ENCODE results near the gene CEBPB. TPM values are rescaled to one million over a fixed set of nuclear protein-coding genes. Genes with fewer than 3 reads are reported as not detected.

CEBPB gene
- total RNA-seq, 3 donors from 2014 or later, result 32.8 to 36.6 (median 35.2) TPM

DNA sequence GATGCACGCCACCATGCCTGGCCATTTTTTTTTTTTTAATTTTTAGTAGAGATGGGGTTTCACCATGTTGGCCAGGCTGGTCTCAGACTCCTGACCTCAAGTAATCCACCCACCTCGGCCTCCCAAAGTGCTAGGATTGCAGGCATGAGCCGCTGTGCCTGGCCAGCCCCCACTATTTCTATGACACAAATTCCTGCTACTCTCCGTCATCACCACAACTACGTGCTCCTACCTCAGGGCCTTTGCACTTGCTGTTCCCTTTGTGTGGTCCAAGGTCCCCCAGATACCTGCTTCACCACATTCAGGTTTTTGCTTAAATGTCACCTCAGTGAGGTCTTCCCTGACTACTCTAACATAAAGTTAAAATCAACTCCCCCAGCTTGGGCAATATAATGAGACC, 5.2 kb upstream of the CEBPB start:
- peaks cover 14% of the 10 kb centered on the region for H3K27me3 Mint-ChIP-seq (ENCODE audit: low read depth)
- DNase-seq (no peak), ATAC-seq (no peak)
- no peaks in the 10 kb centered on the region for H3K9me3 Mint-ChIP-seq
- no peak overlapping the region for H3K4me3 Mint-ChIP-seq
- no peaks in the 10 kb centered on the region for H3K36me3 Mint-ChIP-seq (ENCODE audit: insufficient read depth)
- H3K4me1 Mint-ChIP-seq (ENCODE audit: low read depth), result no peaks in the 10 kb centered on the region

DNA sequence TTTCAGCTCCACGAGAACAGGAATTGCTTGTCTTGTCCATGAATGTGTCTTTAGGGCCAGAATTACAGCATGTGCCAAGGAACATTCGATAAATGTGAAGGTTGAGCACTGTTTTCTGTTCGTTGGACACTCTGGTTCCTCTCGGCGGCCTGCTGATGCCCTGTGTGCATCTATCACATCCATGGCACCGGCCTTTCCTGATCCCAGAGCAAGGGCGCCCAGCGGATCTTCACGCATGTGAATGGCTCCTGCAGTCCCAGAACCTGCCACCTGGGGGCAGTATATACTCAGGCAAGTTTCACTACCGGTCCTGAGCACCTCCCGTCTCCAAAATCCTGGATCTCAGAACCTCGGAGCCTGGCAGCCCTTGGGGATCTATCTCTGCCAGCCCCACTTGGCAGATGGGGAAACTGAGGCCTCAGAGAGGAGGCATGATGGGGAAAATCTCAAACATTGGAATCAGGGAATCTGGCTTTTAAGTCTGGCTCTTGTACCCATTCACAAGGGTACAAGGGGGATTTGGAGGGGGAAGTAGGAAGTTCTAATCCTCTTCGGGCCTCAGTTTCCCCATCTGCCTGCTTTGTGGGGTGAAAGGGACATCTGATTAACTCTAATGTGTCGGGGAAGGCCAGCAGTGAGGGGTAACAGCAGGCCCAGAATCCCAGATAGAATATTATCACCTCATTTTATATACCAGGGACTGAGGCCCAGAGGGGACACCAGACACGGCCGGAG, 4.3 kb upstream of the CEBPB start:
- Mint-ChIP-seq H3K36me3 (ENCODE audit: insufficient read depth) (no peaks in the 10 kb centered on the region), H3K4me3 (no peak overlapping the region), H3K4me1 (ENCODE audit: low read depth) (no peaks in the 10 kb centered on the region), H3K27me3 (ENCODE audit: low read depth) (peaks cover 14% of the 10 kb centered on the region), H3K9me3 (no peaks in the 10 kb centered on the region)
- DNase-seq (peak; percentile 93), ATAC-seq (peak in 1 of 2 donors; percentile 11)

DNA sequence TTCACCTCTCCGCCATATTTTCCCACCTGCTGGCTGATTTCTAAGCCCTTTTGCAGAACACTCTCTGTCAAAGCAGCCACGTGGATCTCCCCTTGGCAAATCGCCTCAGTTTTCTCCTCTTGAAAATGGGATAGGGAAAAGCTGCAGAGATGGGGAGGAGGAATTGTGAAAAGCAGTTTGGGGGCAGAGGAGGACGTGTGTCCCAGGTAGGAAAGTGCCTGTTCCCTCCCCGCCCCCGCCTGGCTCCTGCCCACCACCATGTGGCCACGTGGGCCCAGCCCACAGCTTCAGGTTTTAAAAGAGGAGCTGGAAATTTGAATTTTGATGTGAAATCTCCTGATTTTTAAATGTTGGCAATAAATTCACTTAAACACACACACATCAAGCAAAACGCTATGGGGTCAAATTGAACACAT, 3.6 kb upstream of the CEBPB start:
- DNase-seq, result no peak
- H3K36me3 Mint-ChIP-seq (ENCODE audit: insufficient read depth), result no peaks in the 10 kb centered on the region
- no peaks in the 10 kb centered on the region for H3K9me3 Mint-ChIP-seq
- H3K4me3 Mint-ChIP-seq, result no peak overlapping the region
- ATAC-seq, result no peak
- H3K27me3 Mint-ChIP-seq (ENCODE audit: low read depth), result peaks cover 14% of the 10 kb centered on the region
- H3K4me1 Mint-ChIP-seq (ENCODE audit: low read depth), result no peaks in the 10 kb centered on the region

DNA sequence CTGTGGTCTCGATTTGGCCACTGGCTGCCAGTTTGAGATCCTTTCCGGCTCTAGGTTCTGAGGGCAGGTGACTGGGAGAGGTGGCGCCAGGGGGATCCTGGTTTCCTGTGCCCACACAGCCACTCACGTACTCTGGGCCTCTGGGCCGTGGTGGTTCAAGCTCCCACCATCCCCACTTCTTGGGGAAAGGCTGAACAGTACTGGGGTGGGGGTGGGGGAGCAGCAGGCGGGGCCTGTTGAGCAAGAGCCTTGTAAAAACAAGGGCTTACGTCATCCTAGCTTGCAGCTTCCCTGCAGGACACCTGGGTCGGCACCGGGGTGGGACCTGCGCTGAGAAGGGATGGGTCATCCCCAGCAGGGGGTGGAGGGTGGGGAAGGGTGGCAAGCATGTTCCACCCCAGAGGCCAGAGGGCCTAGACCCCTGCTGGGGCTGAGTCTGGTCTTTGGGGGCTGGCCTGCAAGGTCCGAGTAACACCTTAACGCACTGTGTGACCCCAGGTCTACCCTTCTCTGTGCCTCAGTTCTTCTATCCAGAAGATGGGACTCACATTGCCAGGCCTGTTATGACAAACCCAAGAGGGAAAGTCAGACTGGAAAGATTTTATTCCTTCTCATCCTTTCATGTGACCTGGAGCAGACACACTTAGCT, 3.1 kb upstream of the CEBPB start:
- Mint-ChIP-seq H3K4me1 (ENCODE audit: low read depth) (peaks cover 4% of the 10 kb centered on the region), H3K27me3 (ENCODE audit: low read depth) (peaks cover 14% of the 10 kb centered on the region), H3K9me3 (no peaks in the 10 kb centered on the region), H3K36me3 (ENCODE audit: insufficient read depth) (no peaks in the 10 kb centered on the region), H3K4me3 (no peak overlapping the region)
- DNase-seq, result no peak
- ATAC-seq, result no peak

DNA sequence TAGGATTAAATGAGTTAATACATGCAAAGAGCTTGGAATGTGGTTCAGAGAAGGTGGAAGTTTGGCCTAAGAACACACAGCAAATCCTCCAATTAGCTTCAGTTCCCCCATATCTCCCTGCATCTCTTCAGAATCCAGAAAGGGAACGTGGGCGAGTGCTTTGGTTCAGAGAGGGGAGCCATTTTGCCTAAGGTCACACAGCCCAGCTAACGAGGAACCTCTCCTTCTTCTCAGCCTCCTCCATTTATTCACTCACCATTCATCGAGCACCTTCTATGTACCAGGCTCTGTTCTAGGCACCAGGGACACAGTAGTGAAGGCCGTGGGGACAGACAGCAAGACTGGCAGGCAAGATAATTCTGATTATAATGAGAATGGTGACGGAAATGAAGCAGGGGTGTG, 2.3 kb upstream of the CEBPB start:
- Mint-ChIP-seq H3K4me1 (ENCODE audit: low read depth) (peaks cover 11% of the 10 kb centered on the region), H3K4me3 (no peak overlapping the region), H3K36me3 (ENCODE audit: insufficient read depth) (peaks cover 5% of the 10 kb centered on the region), H3K9me3 (no peaks in the 10 kb centered on the region), H3K27me3 (ENCODE audit: low read depth) (peaks cover 14% of the 10 kb centered on the region)
- DNase-seq, result no peak
- ATAC-seq, result no peak

DNA sequence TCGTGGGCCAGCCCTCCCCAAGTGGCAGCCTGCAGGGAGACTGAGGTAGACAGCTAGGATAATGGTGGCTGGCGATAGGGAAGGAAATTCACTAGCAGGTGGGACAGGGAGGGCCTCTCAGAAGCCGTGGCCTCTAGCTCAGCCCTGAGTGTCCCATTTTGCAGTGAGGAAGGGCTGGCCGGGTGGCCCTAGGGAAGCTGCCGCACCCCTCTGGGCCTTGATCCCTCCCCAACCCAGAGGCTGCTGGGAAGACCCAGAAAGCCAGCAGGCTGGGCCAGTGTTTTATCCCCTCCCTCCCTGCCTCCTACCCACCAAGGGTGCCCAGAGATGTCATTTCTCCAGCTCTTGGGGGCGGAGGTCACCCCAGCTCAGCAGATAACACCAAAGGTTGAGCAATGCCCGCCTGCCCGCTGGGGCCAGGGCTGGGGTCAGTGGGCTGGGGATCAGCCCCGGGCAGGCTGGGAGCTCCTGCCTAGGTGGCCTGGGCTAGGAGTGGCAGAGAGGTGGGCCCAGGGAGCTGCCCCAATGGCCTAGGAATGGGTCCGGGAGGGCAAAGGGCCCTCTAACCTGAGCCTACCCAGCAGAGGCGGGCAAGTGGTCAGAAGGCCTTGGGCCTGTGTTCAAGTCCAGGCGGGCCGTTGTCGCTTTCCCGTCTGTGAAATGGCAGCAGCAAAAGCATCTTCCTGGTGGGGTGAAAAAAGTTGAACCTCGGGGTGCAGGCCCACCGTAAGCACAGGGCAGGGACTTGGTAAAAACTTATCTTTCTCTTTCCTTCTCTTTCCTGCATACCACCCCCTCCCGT, 1.6 kb upstream of the CEBPB start:
- no peak for DNase-seq
- H3K4me3 Mint-ChIP-seq, result peak overlapping the region; percentile 40
- no peak for ATAC-seq
- H3K36me3 Mint-ChIP-seq (ENCODE audit: insufficient read depth), result peaks cover 5% of the 10 kb centered on the region
- peaks cover 17% of the 10 kb centered on the region for H3K4me1 Mint-ChIP-seq (ENCODE audit: low read depth)
- H3K9me3 Mint-ChIP-seq, result no peaks in the 10 kb centered on the region
- peaks cover 11% of the 10 kb centered on the region for H3K27me3 Mint-ChIP-seq (ENCODE audit: low read depth)

DNA sequence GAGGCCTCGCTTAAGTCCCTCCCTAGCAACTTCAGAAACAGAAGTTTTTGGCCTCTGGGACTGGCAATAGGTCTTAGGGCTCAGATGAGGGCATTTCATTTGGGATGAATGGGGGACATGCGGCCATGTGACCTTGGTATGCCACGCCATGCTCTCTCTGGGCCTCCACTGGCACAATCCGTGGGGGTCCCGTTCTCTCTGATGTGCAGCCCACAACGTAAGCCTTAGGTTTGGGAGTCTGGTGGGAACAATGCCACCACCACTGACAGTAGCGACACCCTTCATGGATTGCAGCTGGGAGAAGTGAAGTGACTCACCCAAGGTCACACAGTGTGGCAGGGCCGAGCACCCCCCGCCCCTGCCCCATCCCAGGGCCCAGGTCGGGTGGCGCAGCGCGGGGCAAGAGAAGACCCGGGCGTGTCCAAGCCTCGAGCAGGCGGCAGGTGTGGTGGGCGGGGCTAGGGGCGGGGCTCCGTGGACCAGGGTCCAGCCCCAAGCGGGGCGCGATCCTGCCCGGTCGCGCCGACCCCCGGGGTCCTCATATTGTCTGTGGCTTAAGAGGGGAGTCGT, 864 bp upstream of the CEBPB start:
- Mint-ChIP-seq H3K36me3 (ENCODE audit: insufficient read depth) (peaks cover 5% of the 10 kb centered on the region), H3K4me1 (ENCODE audit: low read depth) (peaks cover 21% of the 10 kb centered on the region), H3K4me3 (peak overlapping the region; percentile 58), H3K9me3 (no peaks in the 10 kb centered on the region), H3K27me3 (ENCODE audit: low read depth) (peaks cover 8% of the 10 kb centered on the region)
- ATAC-seq (no peak), DNase-seq (peak; percentile 30)

DNA sequence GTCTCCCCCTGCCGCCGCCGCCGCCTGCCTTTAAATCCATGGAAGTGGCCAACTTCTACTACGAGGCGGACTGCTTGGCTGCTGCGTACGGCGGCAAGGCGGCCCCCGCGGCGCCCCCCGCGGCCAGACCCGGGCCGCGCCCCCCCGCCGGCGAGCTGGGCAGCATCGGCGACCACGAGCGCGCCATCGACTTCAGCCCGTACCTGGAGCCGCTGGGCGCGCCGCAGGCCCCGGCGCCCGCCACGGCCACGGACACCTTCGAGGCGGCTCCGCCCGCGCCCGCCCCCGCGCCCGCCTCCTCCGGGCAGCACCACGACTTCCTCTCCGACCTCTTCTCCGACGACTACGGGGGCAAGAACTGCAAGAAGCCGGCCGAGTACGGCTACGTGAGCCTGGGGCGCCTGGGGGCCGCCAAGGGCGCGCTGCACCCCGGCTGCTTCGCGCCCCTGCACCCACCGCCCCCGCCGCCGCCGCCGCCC, 474 bp downstream of the CEBPB start:
- H3K27me3 Mint-ChIP-seq (ENCODE audit: low read depth), result peaks cover 1% of the 10 kb centered on the region
- DNase-seq (peak; percentile 58), ATAC-seq (peak; percentile 19 to 22)
- H3K4me1 Mint-ChIP-seq (ENCODE audit: low read depth), result peaks cover 26% of the 10 kb centered on the region
- H3K4me3 Mint-ChIP-seq, result peak overlapping the region; percentile 75
- no peaks in the 10 kb centered on the region for H3K9me3 Mint-ChIP-seq
- H3K36me3 Mint-ChIP-seq (ENCODE audit: insufficient read depth), result peaks cover 7% of the 10 kb centered on the region

DNA sequence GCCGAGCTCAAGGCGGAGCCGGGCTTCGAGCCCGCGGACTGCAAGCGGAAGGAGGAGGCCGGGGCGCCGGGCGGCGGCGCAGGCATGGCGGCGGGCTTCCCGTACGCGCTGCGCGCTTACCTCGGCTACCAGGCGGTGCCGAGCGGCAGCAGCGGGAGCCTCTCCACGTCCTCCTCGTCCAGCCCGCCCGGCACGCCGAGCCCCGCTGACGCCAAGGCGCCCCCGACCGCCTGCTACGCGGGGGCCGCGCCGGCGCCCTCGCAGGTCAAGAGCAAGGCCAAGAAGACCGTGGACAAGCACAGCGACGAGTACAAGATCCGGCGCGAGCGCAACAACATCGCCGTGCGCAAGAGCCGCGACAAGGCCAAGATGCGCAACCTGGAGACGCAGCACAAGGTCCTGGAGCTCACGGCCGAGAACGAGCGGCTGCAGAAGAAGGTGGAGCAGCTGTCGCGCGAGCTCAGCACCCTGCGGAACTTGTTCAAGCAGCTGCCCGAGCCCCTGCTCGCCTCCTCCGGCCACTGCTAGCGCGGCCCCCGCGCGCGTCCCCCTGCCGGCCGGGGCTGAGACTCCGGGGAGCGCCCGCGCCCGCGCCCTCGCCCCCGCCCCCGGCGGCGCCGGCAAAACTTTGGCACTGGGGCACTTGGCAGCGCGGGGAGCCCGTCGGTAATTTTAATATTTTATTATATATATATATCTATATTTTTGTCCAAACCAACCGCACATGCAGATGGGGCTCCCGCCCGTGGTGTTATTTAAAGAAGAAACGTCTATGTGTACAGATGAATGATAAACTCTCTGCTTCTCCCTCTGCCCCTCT, 1.1 kb downstream of the CEBPB start:
- ATAC-seq, result peak; percentile 46 to 51
- Mint-ChIP-seq H3K27me3 (ENCODE audit: low read depth) (no peaks in the 10 kb centered on the region), H3K4me3 (peak overlapping the region; percentile 92), H3K36me3 (ENCODE audit: insufficient read depth) (peaks cover 7% of the 10 kb centered on the region), H3K9me3 (no peaks in the 10 kb centered on the region), H3K4me1 (ENCODE audit: low read depth) (peaks cover 26% of the 10 kb centered on the region)
- peak; percentile 55 for DNase-seq

DNA sequence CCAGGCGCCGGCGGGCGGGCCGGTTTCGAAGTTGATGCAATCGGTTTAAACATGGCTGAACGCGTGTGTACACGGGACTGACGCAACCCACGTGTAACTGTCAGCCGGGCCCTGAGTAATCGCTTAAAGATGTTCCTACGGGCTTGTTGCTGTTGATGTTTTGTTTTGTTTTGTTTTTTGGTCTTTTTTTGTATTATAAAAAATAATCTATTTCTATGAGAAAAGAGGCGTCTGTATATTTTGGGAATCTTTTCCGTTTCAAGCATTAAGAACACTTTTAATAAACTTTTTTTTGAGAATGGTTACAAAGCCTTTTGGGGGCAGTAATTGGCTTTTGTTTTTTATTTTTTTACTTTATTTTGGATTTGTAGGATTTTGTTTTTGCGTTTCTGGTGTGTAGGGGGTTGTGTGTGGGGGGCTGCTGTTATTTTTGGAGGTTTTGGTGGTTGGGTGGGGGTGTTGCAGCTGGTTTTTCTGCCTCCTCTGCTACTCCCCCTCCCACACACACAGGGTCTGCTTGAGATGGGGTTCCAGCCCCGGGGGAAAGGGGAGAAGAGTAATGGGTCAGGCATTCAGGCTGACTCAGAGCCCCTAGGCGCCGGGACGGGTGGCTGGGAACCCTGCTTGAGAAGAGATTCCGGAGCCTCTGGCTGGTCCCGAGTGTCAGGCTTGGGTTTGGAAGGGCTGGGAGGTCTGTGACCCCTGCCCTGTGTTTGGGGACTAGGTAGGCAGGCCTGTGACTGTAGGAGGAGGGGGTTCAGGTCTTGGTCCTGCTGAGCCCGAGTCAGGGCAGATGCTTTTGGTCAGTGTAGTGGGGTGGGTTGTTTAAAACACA, 2.0 kb downstream of the CEBPB start:
- no peaks in the 10 kb centered on the region for H3K9me3 Mint-ChIP-seq
- H3K36me3 Mint-ChIP-seq (ENCODE audit: insufficient read depth), result peaks cover 7% of the 10 kb centered on the region
- DNase-seq (peak; percentile 82), ATAC-seq (peak; percentile 49 to 53)
- no peaks in the 10 kb centered on the region for H3K27me3 Mint-ChIP-seq (ENCODE audit: low read depth)
- peak overlapping the region; percentile 92 for H3K4me3 Mint-ChIP-seq
- H3K4me1 Mint-ChIP-seq (ENCODE audit: low read depth), result peaks cover 26% of the 10 kb centered on the region

DNA sequence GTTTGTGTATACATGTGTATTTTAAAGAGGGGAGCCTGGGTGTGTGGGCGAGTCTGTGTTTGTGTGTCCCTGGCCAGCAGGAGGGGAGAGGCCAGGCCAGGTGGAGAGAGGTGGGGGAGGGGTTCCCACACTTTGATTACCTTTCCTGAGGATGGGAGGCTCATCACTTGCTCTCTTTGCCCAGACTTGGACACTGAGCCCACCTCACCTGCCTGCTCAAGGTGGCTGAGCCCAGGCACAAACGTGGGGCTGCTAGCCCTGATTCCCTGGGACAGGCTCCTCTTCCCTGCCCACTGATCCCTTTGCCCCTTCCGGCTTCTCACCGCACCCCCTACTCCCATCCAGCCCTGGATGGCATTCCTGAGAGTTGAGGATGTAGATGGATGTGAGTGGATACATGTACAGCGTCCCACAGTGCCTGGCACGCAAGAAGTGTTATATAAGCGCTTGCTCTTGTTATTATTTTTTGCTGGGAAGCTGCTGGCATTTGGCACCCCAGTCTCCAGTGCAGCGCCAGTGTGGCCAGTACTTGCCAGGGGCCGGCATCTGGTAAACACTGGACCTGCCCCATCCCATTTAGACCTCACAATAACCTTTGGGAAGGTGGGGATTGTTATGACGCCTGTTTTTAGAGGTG, 2.7 kb downstream of the CEBPB start:
- peaks cover 26% of the 10 kb centered on the region for H3K4me1 Mint-ChIP-seq (ENCODE audit: low read depth)
- no peaks in the 10 kb centered on the region for H3K27me3 Mint-ChIP-seq (ENCODE audit: low read depth)
- no peak for DNase-seq
- H3K4me3 Mint-ChIP-seq, result peak overlapping the region; percentile 92
- H3K9me3 Mint-ChIP-seq, result no peaks in the 10 kb centered on the region
- ATAC-seq, result no peak
- peaks cover 7% of the 10 kb centered on the region for H3K36me3 Mint-ChIP-seq (ENCODE audit: insufficient read depth)

DNA sequence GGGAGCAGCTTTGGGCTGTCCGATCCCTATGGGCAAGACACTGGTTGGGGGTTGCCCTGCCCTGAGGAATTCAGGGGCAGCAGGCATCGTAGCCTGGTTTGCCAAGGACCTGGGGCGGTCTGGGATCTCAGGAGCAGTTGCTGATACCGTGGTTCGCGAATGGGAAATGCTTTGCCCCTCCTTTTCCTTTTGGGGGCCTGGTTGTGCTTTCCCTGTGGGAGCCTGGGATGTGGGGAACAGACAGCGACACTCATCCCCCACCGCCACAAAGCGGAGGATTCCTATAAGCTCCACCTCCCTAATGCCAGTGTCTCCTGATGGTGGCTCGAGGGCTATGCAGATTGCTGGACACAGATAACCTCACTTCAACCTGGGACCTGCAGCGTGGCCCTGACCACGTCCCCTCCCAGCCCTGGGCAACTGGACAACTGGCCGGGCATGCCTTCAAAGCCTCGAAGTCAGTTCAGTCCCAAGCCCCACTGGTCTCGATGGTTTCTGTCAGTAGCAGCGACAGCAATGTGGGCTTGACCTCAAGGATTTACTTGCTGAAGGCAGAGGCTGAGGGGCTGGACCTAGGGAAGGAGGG, 3.3 kb downstream of the CEBPB start:
- peaks cover 7% of the 10 kb centered on the region for H3K36me3 Mint-ChIP-seq (ENCODE audit: insufficient read depth)
- no peak for DNase-seq
- peak overlapping the region; percentile 92 for H3K4me3 Mint-ChIP-seq
- no peak for ATAC-seq
- H3K9me3 Mint-ChIP-seq, result no peaks in the 10 kb centered on the region
- H3K4me1 Mint-ChIP-seq (ENCODE audit: low read depth), result peaks cover 26% of the 10 kb centered on the region
- H3K27me3 Mint-ChIP-seq (ENCODE audit: low read depth), result no peaks in the 10 kb centered on the region
